Measurements from ENCODE around the gene SLC35B1.

SLC35B1 gene

GRCh38 chr17:49690256-49690655, 17.5 kb downstream of the SLC35B1 start:
- no peak for TF ChIP-seq CTCF (IDR thresholded peaks at IDR 0.05; ENCODE audit: insufficient read depth, low read length, poor library complexity, severe bottlenecking)
- DNase-seq (ENCODE audit: extremely low read depth, insufficient read length) = no peak
- H3K27me3 ChIP-seq (replicated peaks; ENCODE audit: control insufficient read depth, insufficient read depth, low read length) = no peaks in the 10 kb centered on the region
- H3K4me3 ChIP-seq (replicated peaks; ENCODE audit: low read depth, low read length) = no peak overlapping the region
- H3K36me3 ChIP-seq (ENCODE audit: control insufficient read depth, insufficient read depth, low read length) = no peaks in the 10 kb centered on the region

GRCh38 chr17:49688848-49689247, 18.9 kb downstream of the SLC35B1 start:
- Histone ChIP-seq H3K36me3 (ENCODE audit: control insufficient read depth, insufficient read depth, low read length) (no peaks in the 10 kb centered on the region), H3K4me3 (replicated peaks; ENCODE audit: low read depth, low read length) (no peak overlapping the region), H3K27me3 (replicated peaks; ENCODE audit: control insufficient read depth, insufficient read depth, low read length) (no peaks in the 10 kb centered on the region)
- no peak for TF ChIP-seq CTCF (IDR thresholded peaks at IDR 0.05; ENCODE audit: insufficient read depth, low read length, poor library complexity, severe bottlenecking)
- no peak for DNase-seq (ENCODE audit: extremely low read depth, insufficient read length)

GRCh38 chr17:49687878-49688491, 19.8 kb downstream of the SLC35B1 start:
- TF ChIP-seq CTCF (IDR thresholded peaks at IDR 0.05; ENCODE audit: insufficient read depth, low read length, poor library complexity, severe bottlenecking) = no peak
- DNase-seq (ENCODE audit: extremely low read depth, insufficient read length) = no peak
- H3K4me3 ChIP-seq (replicated peaks; ENCODE audit: low read depth, low read length) = no peak overlapping the region

GRCh38 chr17:49681106-49681979, 26.4 kb downstream of the SLC35B1 start:
- DNase-seq (ENCODE audit: extremely low read depth, insufficient read length) = no peak
- no peaks in the 10 kb centered on the region for H3K27me3 ChIP-seq (replicated peaks; ENCODE audit: control insufficient read depth, insufficient read depth, low read length)
- no peaks in the 10 kb centered on the region for H3K36me3 ChIP-seq (ENCODE audit: control insufficient read depth, insufficient read depth, low read length)
- no peak overlapping the region for H3K4me3 ChIP-seq (replicated peaks; ENCODE audit: low read depth, low read length)
- TF ChIP-seq CTCF (IDR thresholded peaks at IDR 0.05; ENCODE audit: insufficient read depth, low read length, poor library complexity, severe bottlenecking) = no peak

More at GRCh38 chr17:49687878-49688491, 19.8 kb downstream of the SLC35B1 start:
- Histone ChIP-seq H3K36me3 (ENCODE audit: control insufficient read depth, insufficient read depth, low read length) (no peaks in the 10 kb centered on the region), H3K27me3 (replicated peaks; ENCODE audit: control insufficient read depth, insufficient read depth, low read length) (no peaks in the 10 kb centered on the region)

GRCh38 chr17:49680314-49680713, 27.4 kb downstream of the SLC35B1 start:
- no peak for TF ChIP-seq CTCF (IDR thresholded peaks at IDR 0.05; ENCODE audit: insufficient read depth, low read length, poor library complexity, severe bottlenecking)
- H3K4me3 ChIP-seq (replicated peaks; ENCODE audit: low read depth, low read length) = no peak overlapping the region
- DNase-seq (ENCODE audit: extremely low read depth, insufficient read length) = no peak
- H3K36me3 ChIP-seq (ENCODE audit: control insufficient read depth, insufficient read depth, low read length) = no peaks in the 10 kb centered on the region
- H3K27me3 ChIP-seq (replicated peaks; ENCODE audit: control insufficient read depth, insufficient read depth, low read length) = no peaks in the 10 kb centered on the region

Measured in GM06990 (cell line).